Esophagus muscularis mucosa (tissue), 4 donors: ENCODE results near the gene MAP4K4. TPM values are rescaled to one million over a fixed set of nuclear protein-coding genes. Genes with fewer than 3 reads are reported as not detected.

Experiments used
- DNase-seq: peaks from one replicate; pipeline ENCODE4 v3.0.0-alpha.2; 2017; ENCODE audit errors: extremely low spot score
- H3K27ac ChIP-seq, 4 donors: fragments of 200-600 bp; sonication (generic); replicated peaks in 1 of 4; 1 replicate in 3 of 4; 2 replicates in 1 of 4; pipeline ENCODE4 v1.5.1; 2016 to 2019; ENCODE audit warnings: mild to moderate bottlenecking in 1 of 4
- H3K27me3 ChIP-seq, 4 donors: fragments of 200-600 bp; sonication (generic); one replicate each; pipeline versions ENCODE4 v1.5.1 to v1.6.0; 2016 to 2019
- H3K36me3 ChIP-seq, 4 donors: fragments of 200-600 bp; sonication (generic); one replicate each; pipeline ENCODE4 v1.5.1; 2016 to 2019
- H3K4me1 ChIP-seq, 4 donors: fragments of 200-600 bp; sonication (generic); one replicate each; pipeline ENCODE4 v1.5.1; 2016 to 2019
- H3K4me3 ChIP-seq, 4 donors: fragments of 200-600 bp; sonication (generic); 1 replicate in 2 of 4; 2 replicates in 2 of 4; pipeline ENCODE4 v1.5.1; 2016 to 2019; ENCODE audit warnings: mild to moderate bottlenecking in 4 of 4, moderate library complexity in 1 of 4
- H3K9me3 ChIP-seq, 4 donors: fragments of 200-600 bp; sonication (generic); 1 replicate in 3 of 4; 2 replicates in 1 of 4; pipeline ENCODE4 v1.5.1; 2016 to 2019
- EP300 ChIP-seq: sonication (generic); formaldehyde crosslinking; IDR thresholded peaks from one replicate; pipeline ENCODE4 v1.6.1; 2017; ENCODE audit warnings: antibody characterized with exemption
- POLR2A ChIP-seq: fragments of 450-650 bp; IDR thresholded peaks from one replicate; pipeline ENCODE4 v1.6.1; 2017; ENCODE audit warnings: antibody characterized with exemption, moderate library complexity, mild to moderate bottlenecking, low read depth
- POLR2AphosphoS5 ChIP-seq, 2 donors: sonication (generic); formaldehyde crosslinking; IDR thresholded peaks; one replicate each; pipeline ENCODE4 v1.6.1; 2017; ENCODE audit warnings: antibody characterized with exemption in 2 of 2
- WGBS: methylation state at CpG from one replicate; pipeline ENCODE4 v1.1.5; 2018; 5-methylcytosine and 5-hydroxymethylcytosine counted together
- intact Hi-C: fragments of 100-400 bp; cut with DNase I; formaldehyde crosslinking; loops from one replicate; pipeline ENCODE4 v1.15.1; 2023
- total RNA-seq, 4 donors: library from RNA; depleted of rRNA; stranded (reverse); fragments of >200 nt; gene quantifications; one replicate each; pipeline versions ENCODE4 v1.1.0 to v1.2.1, GENCODE V29; 2016
- TF ChIP-seq, protein P1 (sequence below), 3 experiments: fragments of 200-600 bp in 2 of 3; fragments of 450-650 bp in 1 of 3; sonication (generic) in 2 of 3; IDR thresholded peaks; one replicate each; pipeline ENCODE4 v1.5.1; 2017 to 2019; ENCODE audit warnings: antibody characterized with exemption in 3 of 3, mild to moderate bottlenecking in 2 of 3, moderate library complexity in 1 of 3

MAP4K4 gene
- total RNA-seq, 4 donors from 2014 or later, result 37.8 to 59.0 (median 51.7) TPM

DNA sequence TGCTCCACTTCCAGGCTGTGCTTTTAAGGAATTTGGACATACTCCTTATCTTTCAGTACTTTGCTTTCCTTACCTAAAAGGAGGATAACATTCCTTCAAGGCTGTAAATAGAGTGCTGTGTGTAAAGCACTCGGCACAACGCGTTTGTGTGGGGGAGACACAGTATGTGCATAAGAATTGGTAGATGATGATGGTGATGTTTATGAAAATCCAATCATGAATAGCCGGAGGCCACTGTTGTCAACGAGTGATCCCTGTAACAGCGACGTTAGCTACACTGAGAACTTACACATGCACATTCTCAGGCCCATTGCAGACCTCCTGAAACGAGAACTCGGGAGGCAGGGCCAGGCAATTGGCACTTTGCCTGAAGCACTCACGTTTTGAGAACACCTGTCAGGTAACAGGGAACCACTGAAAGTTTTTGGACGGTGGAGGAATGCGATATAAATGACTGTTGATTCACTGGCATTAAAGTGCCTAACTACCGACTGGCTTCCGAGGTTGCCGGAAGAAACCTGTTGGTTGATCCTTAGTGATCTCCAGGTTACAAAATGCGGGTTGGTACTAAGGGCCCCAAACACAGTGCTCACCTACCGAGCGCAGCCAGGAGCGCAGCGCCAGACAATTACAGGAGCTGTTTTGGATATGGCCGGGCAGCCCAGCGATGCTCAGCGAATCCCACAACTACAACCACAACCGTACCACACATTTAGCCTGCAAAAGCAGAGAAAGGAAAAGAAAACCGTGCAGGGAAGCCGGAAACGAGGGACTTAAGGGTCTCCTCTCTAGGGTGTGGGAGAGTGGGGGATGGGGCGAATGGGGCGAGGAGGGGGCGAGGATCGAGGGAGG is 1.0 kb upstream of the MAP4K4 start:
- Histone ChIP-seq H3K27me3 (no peaks in the 10 kb centered on the region), H3K27ac (peak overlapping the region; percentile 85 to 92 (median 90)), H3K4me3 (peak overlapping the region; percentile 72 to 87 (median 80)), H3K9me3 (peaks cover 0 to 6% (median 0%) of the 10 kb centered on the region in 4 donors), H3K4me1 (peaks cover 19 to 43% (median 38%) of the 10 kb centered on the region in 4 donors), H3K36me3 (no peaks in the 10 kb centered on the region)
- peak; percentile 81 for DNase-seq
- intact Hi-C loops, result loop anchor here (10.0 kb wide), 1 partner anchor 282 kb away; no protein-coding TSS in a partner anchor
- WGBS, result 10% methylated on average over 26 of the region's 31 CpGs
- TF ChIP-seq POLR2A (no peak), EP300 (no peak), POLR2AphosphoS5 (IDR thresholded peaks at IDR 0.05) (no peak)
- TF ChIP-seq, protein P1, sequence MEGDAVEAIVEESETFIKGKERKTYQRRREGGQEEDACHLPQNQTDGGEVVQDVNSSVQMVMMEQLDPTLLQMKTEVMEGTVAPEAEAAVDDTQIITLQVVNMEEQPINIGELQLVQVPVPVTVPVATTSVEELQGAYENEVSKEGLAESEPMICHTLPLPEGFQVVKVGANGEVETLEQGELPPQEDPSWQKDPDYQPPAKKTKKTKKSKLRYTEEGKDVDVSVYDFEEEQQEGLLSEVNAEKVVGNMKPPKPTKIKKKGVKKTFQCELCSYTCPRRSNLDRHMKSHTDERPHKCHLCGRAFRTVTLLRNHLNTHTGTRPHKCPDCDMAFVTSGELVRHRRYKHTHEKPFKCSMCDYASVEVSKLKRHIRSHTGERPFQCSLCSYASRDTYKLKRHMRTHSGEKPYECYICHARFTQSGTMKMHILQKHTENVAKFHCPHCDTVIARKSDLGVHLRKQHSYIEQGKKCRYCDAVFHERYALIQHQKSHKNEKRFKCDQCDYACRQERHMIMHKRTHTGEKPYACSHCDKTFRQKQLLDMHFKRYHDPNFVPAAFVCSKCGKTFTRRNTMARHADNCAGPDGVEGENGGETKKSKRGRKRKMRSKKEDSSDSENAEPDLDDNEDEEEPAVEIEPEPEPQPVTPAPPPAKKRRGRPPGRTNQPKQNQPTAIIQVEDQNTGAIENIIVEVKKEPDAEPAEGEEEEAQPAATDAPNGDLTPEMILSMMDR (IDR thresholded peaks at IDR 0.05), result no peak

DNA sequence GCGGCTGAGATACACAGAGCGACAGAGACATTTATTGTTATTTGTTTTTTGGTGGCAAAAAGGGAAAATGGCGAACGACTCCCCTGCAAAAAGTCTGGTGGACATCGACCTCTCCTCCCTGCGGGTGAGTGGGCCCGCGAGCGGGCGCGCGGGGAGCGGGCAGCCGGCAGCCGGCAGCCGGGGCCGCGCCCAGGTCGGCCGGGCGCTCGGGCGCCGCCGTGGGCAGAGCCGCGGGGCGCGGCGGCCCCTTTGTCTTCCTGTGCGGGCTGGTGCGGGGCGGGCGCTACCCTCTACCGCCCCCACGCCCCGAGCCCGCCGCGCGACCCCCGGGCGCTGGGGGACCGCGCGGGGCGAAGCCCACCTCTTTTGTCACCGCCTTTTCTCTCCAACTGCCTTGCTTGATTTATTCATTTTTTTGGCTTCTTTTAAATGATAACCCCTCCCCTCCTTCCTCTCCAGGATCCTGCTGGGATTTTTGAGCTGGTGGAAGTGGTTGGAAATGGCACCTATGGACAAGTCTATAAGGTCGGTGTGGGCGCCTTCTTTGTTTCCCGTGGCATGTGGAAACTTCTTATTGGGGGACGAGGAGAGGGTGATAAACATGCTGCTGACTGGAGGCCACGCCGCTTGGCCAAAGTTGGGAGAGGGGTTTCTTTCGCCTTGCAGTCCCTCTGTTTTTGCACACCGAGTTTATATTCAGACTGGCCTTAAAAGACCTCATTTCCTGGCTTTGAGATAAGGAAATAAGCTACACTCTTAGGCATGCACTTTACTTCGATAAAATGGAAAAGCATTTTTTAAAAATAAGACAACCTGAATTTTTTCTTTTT is 722 bp downstream of the MAP4K4 start:
- Histone ChIP-seq H3K27me3 (no peaks in the 10 kb centered on the region), H3K4me1 (peaks cover 19 to 58% (median 45%) of the 10 kb centered on the region in 4 donors), H3K27ac (peak overlapping the region; percentile 85 to 92 (median 90)), H3K36me3 (no peaks in the 10 kb centered on the region), H3K9me3 (peaks cover 0 to 6% (median 0%) of the 10 kb centered on the region in 4 donors), H3K4me3 (peak overlapping the region; percentile 72 to 87 (median 80))
- TF ChIP-seq POLR2AphosphoS5 (IDR thresholded peaks at IDR 0.05), result no peak
- intact Hi-C loops, result loop anchor here (2.0 to 10.0 kb wide), 2 partner anchors 125 to 283 kb away; no protein-coding TSS in a partner anchor
- under 1% methylated on average over 36 of the region's 57 CpGs for WGBS
- DNase-seq, result no peak

DNA sequence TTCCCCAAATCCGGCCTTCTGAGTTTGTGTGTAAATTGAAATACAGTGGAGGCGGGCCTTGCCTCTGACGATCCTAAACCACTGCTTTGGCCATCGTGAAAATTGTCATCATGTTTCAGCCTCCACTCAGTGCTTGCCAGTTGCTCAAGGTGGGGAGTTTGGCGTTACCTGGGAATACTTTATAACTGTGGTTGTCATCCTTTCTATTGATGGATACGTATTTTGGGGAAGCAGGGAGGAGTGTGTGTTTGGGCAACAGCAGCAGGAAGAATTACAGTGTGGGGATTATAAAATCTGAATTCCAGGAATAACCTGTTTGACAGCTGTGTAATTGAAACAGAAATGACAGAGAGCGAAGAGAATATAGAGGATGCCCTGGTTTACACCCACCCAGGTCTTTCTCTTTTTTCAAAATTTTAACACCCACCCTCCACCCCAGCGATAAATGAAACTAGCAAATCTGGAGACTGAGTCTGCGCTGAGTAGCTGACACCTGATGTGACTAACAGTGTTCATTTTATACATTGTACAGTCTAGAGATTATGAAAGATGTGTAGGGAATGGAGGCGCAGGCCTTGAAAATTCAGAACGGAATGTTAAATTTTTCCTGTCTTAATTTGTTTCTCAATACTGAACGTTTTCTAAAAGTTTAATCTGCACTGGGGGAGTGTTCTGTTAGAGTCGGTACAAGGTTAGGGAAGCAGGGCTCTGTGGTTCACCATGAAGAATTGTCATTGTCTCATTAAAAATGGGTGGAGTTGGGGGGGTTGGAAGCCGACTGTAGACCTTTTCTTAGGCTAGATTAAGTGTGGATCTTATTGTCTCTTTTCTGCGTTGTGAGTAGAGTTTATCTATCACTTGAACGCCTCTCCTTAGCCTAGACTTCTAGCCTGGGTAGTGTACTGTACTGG is 1.6 kb downstream of the MAP4K4 start:
- no peaks in the 10 kb centered on the region for H3K27me3 ChIP-seq
- 13% methylated on average over 16 of the region's 16 CpGs for WGBS
- TF ChIP-seq, protein P1 (IDR thresholded peaks at IDR 0.05), result no peak
- DNase-seq, result no peak
- H3K4me3 ChIP-seq, result peak overlapping the region; percentile 72 to 87 (median 80)
- peaks cover 24 to 67% (median 53%) of the 10 kb centered on the region in 4 donors for H3K4me1 ChIP-seq
- H3K36me3 ChIP-seq, result no peaks in the 10 kb centered on the region
- peaks cover 0 to 5% (median 0%) of the 10 kb centered on the region in 4 donors for H3K9me3 ChIP-seq
- intact Hi-C loops, result loop anchor here (2.0 to 10.0 kb wide), 2 partner anchors 124 to 284 kb away; no protein-coding TSS in a partner anchor
- peak overlapping the region; percentile 49 to 92 (median 90) for H3K27ac ChIP-seq

DNA sequence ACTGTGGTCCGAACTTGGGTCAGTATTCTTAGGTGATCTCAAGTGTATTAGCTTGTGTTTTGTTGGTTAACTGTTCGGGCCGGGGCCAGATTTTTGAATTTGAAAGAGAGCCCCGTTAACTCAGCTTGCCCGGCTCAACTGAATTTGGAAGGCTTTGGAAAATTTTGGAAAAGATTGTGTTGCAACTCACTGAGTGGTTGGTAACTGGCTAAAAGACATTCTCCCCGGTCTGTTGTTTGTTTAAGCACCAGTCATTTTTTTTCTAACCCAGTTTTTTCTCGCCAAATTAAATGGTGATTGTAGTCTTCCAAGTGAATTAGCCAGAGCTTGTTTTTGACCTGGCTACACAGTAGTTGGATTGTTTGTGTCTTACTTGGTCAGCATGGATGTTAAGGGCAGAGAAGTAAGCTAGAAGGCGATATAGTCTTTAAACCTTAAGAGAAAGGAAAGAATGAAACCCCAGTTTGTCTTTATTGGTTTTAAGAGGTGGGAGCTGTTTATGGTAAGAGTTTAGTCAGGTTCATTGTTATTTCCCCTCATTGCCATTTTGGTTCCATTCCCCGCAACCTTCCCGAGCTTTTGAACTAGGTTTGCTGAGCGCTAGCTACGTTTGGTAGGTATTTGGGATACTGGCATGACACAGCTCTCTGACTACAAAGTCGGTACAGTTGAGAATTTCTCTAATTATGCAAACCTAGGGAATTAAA is 2.4 kb downstream of the MAP4K4 start:
- Histone ChIP-seq H3K4me1 (peaks cover 33 to 75% (median 61%) of the 10 kb centered on the region in 4 donors), H3K27ac (peak overlapping the region; percentile 41 to 92 (median 90)), H3K36me3 (no peaks in the 10 kb centered on the region), H3K27me3 (no peaks in the 10 kb centered on the region), H3K4me3 (peak overlapping the region; percentile 72 to 87 (median 80)), H3K9me3 (no peaks in the 10 kb centered on the region)
- intact Hi-C loops, result loop anchor here (2.0 to 10.0 kb wide), 2 partner anchors 123 to 285 kb away; no protein-coding TSS in a partner anchor
- WGBS, result 37% methylated on average over 13 of the region's 13 CpGs
- no peak for TF ChIP-seq POLR2A
- no peak for TF ChIP-seq POLR2AphosphoS5 (IDR thresholded peaks at IDR 0.05)
- TF ChIP-seq, protein P1 (IDR thresholded peaks at IDR 0.05), result no peak
- no peak for TF ChIP-seq EP300
- DNase-seq, result no peak
